Ishikawa (cell line): Measurements from ENCODE around the gene SIGLEC6.

Source experiments
- EP300 ChIP-seq: IDR thresholded peaks from 2 replicates; pipeline ENCODE4 v1.6.1; 2012; ENCODE audit warnings: borderline replicate concordance
- TAF1 ChIP-seq: IDR thresholded peaks from 2 replicates; pipeline ENCODE4 v1.6.1; 2012; ENCODE audit warnings: low read depth, mild to moderate bottlenecking
- TF ChIP-seq, protein P1 (sequence below): IDR thresholded peaks from 2 replicates; pipeline ENCODE4 v1.6.1; 2012; ENCODE audit warnings: low read depth, mild to moderate bottlenecking

DNA sequence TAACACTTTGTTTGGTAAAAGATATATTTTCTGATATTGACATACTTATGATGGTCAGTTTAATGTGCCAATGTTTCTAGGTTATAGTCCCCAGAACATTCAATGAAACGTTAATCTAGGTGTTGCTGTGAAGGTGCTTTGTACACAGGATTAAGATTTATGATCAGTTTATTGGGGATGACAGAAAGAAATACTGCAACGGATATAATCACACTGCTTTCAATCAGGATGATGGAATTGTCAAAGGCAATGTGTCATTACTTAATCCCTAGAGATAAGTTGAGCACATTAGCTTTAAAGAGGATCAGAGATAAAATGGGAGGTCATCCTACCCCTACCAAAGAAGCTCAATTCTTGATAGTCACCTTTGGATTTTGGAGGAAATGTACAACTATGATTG is 17.5 kb downstream of the SIGLEC6 start:
- TF ChIP-seq TAF1 (no peak), EP300 (no peak)
- TF ChIP-seq, protein P1, sequence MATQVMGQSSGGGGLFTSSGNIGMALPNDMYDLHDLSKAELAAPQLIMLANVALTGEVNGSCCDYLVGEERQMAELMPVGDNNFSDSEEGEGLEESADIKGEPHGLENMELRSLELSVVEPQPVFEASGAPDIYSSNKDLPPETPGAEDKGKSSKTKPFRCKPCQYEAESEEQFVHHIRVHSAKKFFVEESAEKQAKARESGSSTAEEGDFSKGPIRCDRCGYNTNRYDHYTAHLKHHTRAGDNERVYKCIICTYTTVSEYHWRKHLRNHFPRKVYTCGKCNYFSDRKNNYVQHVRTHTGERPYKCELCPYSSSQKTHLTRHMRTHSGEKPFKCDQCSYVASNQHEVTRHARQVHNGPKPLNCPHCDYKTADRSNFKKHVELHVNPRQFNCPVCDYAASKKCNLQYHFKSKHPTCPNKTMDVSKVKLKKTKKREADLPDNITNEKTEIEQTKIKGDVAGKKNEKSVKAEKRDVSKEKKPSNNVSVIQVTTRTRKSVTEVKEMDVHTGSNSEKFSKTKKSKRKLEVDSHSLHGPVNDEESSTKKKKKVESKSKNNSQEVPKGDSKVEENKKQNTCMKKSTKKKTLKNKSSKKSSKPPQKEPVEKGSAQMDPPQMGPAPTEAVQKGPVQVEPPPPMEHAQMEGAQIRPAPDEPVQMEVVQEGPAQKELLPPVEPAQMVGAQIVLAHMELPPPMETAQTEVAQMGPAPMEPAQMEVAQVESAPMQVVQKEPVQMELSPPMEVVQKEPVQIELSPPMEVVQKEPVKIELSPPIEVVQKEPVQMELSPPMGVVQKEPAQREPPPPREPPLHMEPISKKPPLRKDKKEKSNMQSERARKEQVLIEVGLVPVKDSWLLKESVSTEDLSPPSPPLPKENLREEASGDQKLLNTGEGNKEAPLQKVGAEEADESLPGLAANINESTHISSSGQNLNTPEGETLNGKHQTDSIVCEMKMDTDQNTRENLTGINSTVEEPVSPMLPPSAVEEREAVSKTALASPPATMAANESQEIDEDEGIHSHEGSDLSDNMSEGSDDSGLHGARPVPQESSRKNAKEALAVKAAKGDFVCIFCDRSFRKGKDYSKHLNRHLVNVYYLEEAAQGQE, result no peak
